Muscle of back (tissue), 13 donors: ENCODE measurements around the gene SH3GLB2. TPM values are rescaled to one million over a fixed set of nuclear protein-coding genes. Genes with fewer than 3 reads are reported as not detected.
A peak's percentile ranks its signal among the peaks of the same experiment; 100 is the strongest.

Experiments
- DNase-seq, 3 donors: peaks; one replicate each; pipeline versions ENCODE4 v3.0.0 to v3.0.0-alpha.2; 2013
- long read RNA-seq, 9 donors: transcript quantifications; one replicate each; lab custom pipeline, GENCODE V29; 2026
- polyA plus RNA-seq, 10 donors: library from polyadenylated mRNA; unstranded; fragments of 120-200 nt; gene quantifications; one replicate each; pipeline ENCODE4 v1.2.1, GENCODE V29; 2013; ENCODE audit not compliant: insufficient read length in 10 of 10

The SH3GLB2 gene
- 10 to 100 TPM; 49.6 to 69.2 (median 53.7) TPM for polyA plus RNA-seq
- long read RNA-seq, donor 1, transcript SH3GLB2-203 (11 exons, 2,982 nt) = major isoform, 9 of 10 reads
- long read RNA-seq, donor 1, partial matches to known transcripts = 0 of 10 reads
- long read RNA-seq, donor 1, other reads (novel, unspliced or antisense) = 0 of 10 reads
- long read RNA-seq, donor 2, transcript SH3GLB2-203 (11 exons, 2,982 nt) = major isoform, 12 of 12 reads
- long read RNA-seq, donor 2, partial matches to known transcripts = 0 of 12 reads
- long read RNA-seq, donor 2, other reads (novel, unspliced or antisense) = 0 of 12 reads
- long read RNA-seq, donor 3 = 0 reads
- long read RNA-seq, donor 4, full-length matches to known transcripts = 8 of 8 reads
- long read RNA-seq, donor 4, partial matches to known transcripts = 0 of 8 reads
- long read RNA-seq, donor 4, other reads (novel, unspliced or antisense) = 0 of 8 reads
- long read RNA-seq, donor 5, transcript SH3GLB2-203 (11 exons, 2,982 nt) = major isoform, 6 of 9 reads
- long read RNA-seq, donor 5, partial matches to known transcripts = 0 of 9 reads
- long read RNA-seq, donor 5, other reads (novel, unspliced or antisense) = 0 of 9 reads
- long read RNA-seq, donor 6, transcript SH3GLB2-203 (11 exons, 2,982 nt) = major isoform, 17 of 30 reads
- long read RNA-seq, donor 6, partial matches to known transcripts = 11 of 30 reads
- long read RNA-seq, donor 6, other reads (novel, unspliced or antisense) = 0 of 30 reads
- long read RNA-seq, donor 7, full-length matches to known transcripts = 5 of 11 reads
- long read RNA-seq, donor 7, partial matches to known transcripts = 6 of 11 reads
- long read RNA-seq, donor 7, other reads (novel, unspliced or antisense) = 0 of 11 reads
- long read RNA-seq, donor 8, transcript SH3GLB2-203 (11 exons, 2,982 nt) = major isoform, 6 of 6 reads
- long read RNA-seq, donor 8, partial matches to known transcripts = 0 of 6 reads
- long read RNA-seq, donor 8, other reads (novel, unspliced or antisense) = 0 of 6 reads
- long read RNA-seq, donor 9 = 0 reads

DNA sequence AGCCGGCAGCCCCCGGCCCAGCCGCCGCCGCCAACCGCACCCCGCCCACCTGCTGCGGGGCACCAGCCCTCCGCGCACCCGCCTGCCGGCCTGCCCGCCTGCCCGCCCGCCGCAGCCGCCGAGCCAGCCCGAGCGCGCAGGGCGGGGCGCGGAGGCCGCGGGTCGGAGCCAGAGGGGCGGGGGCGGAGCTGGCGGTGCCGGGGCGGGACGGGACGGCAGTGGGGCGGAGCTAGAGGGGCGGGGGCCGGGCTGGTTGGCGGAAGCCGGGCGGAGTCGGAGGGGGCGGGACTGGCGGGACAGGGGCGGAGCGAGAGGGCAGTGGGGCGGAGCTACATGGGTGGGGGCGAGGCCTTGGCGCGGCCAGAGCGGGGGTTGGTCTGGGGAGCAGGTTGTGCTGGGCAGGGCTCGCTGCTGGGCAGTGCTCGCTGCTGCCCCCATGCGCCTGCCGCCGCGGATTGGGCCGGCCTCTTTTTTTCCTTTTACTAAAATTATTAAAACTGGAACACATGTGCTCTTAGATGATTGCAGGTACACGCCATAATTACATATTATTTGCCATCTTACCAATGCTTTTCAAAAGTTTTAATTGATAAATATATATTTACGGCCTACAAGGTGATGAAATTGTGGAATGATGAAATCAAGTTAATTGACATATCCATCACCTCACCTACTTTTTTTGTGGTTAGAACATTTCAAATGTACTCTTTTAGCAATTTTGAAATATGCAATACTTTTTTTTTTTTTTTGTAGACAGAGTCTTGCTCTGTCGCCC, at the start of gene SH3GLB2:
SH3GLB2 (minus strand) TSS at position 140 of the 775 bp plus-strand sequence. CDS start 177 bp downstream, outside the sequence.
- peak; percentile 92 to 96 (median 95) for DNase-seq

DNA sequence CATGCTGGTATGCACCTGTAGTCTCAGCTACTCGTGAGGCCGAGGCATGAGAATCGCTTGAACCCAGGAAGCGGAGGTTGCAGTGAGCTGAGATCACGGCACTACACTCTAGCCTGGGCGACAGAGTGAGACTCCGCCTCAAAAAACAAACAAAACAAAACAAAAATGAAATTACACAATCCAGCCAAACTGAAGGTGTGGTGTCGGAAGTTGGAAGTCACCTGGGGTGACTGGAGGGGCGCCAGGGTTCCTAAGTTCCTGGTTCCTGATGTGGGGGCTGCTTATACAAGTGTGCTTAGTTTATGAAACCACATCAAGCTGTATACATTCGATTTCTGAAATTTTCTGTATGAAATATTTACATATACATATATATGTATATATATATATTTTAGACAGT, 49.1 kb upstream of the SH3GLB2 start:
- DNase-seq = no peak

DNA sequence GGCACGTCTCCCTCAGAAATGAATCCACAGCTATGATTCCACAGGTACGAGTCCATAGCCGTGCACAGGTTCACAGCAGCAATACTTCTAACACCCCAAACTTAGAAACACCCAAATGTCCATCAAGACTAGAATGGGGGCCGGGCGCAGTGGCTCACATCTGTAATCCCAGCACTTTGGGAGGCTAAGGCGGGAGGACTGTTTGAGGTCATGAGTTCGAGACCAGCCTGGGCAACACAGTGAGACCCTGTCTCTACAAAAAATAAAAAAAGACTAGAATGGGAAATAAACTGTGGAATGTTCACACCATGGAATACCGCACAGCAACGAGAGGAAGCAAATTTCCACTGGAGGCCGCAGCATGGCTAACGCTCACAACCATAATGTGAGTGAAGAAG, 48.5 kb upstream of the SH3GLB2 start:
- no peak for DNase-seq

DNA sequence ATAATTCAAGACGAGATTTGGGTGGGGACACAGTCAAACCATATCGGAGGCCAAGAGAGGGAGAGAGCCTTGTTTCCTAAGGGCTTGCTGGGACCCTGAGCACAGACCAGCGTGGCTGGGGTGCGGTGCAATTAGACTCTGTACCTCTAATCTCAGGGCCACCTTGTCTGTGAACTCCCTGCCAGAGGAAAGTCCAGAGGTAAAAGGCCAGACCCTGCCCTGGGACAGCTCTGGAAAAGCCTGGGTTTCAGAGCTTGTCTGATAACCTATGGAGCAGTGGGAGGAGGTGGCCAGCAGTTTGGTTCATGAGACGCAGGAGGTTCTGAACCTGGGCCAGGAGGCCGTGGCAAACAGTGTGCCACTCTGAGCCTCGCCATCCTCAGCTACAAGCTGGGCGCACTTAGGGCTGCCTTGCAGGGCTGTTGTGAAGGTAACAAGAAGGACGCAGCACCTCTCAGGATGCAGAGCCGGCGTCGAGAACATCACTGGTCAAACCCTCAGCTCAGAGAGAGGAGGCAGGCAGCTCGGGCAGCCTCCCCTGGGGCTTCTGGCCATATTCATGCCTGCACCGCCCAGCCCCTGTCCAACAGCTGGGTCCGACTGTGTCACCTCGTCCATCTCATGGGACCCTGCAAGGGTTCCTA, 48.0 kb upstream of the SH3GLB2 start:
- DNase-seq = no peak

DNA sequence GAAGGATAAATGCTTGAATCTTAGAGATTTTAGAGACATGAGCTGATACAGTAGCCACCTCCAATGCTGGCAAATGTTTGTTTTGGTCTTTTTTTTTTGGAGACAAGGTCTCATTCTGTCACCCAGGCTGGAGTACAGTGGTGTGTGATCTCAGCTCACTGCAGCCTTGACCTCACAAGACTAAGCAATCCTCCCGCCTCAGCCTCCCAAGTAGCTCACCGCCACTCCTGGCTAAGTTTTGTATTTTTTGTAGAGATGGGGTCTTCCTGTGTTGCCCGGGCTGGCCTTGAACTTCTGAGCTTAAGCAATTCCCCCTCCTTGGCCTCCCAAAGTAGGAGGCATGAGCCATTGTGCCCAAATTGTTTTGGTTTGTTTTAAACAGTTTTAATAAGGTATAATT, 46.0 kb upstream of the SH3GLB2 start:
- DNase-seq = no peak

DNA sequence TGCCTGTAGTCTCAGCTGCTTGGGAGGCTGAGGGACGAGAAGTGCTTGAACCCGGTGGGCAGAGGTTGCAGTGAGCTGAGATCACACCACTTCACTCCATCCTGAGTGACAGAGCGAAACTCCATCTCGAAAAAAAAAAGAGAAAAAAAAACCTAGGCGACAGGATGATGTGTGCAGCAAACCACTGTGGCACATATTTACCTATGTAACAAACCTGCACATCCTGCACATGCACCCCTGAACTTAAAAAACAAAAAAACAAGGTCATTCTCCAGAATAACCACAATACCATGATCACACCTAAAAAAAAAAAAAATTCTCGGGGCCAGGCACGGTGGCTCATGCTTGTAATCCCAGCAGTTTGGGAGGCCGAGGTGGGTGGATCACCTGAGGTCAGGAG, 45.3 kb upstream of the SH3GLB2 start:
- DNase-seq = no peak

DNA sequence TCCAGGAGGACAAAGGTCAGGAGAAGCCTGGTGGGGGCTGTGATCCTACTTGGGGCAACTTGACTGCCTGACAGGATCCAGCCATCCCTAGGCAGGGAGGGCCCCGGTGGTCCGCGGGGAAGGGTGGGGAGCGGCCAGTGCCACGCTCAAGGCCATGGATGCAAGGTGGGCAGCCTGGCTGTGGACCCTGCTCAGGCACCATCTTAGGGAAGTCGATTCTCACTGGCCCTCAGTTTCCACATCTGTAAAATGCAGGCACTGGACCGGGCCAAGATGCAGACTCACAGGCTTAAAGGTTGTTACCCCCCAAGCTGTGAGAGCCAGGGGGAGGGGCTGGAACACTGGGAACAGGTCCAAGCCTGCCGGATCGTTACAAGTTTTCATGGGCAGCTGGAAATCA, 44.0 kb upstream of the SH3GLB2 start:
- DNase-seq = no peak

DNA sequence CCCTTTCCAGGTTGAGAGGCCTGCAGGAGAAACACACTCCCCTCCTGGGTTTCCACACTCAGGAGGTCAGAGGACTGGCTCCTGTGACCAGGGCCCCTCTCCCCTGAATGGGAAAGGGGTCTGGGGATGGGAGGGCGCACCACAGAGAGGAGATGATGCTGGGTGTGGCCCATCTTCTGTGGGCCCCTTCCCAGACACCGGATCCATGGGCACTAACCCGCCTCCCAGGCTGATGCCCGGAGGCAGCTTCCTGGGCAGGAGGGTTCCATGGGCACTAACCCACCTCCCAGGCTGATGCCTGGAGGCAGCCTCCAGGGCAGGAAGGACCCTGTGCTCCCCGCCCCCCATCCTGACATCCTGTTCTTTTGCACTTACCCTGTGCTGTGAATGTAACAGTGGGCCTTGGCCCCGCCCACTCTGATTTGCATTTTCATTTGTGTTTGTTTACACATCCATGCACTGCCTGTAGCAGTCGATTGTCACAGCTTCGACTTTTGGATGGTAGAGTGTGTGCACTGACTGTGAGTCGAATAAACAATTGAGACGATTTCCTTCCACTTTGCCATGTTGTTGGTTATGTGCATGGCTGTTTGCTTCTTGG, 43.5 kb upstream of the SH3GLB2 start:
- no peak for DNase-seq

DNA sequence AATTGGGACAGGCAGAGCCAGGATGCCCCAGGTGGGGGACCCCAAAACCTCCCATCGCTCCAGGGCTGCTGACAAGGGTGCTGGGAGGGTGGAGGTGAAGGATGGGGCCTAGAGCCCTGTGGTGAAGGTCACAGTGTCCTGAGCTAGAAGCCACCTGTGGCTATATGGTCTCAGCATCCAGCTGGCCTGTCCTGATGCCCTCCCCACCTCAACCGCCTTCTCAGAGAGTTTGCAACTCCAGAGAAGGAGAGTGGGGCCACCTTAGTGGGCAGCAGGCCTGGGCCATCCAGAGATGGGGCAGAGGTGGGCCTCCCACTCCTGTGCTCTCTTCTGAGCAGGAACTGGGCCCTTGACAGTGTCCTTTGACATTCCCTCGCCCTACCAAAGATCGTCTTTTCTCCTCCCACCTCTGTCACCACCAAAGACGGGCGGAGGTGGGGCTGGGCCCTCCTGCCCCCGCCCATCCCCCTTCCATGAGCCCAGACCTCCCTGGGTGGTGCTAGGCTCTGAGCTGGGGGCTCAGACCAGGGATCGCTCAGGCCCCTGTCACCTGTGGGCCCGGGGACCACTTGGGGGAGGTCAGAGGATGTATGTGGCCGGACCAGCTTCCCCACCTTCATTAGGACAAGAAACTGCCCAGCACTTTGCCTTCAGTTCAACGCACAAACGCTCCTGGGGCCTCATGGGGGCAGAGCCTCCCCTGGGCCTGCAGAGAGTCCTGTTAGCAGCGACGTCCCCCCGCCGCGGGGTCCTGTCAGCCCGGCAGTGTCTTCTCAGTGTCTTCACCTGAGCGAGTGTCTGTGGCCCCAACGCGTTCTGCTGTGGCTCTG, 42.8 kb upstream of the SH3GLB2 start:
- DNase-seq = no peak

DNA sequence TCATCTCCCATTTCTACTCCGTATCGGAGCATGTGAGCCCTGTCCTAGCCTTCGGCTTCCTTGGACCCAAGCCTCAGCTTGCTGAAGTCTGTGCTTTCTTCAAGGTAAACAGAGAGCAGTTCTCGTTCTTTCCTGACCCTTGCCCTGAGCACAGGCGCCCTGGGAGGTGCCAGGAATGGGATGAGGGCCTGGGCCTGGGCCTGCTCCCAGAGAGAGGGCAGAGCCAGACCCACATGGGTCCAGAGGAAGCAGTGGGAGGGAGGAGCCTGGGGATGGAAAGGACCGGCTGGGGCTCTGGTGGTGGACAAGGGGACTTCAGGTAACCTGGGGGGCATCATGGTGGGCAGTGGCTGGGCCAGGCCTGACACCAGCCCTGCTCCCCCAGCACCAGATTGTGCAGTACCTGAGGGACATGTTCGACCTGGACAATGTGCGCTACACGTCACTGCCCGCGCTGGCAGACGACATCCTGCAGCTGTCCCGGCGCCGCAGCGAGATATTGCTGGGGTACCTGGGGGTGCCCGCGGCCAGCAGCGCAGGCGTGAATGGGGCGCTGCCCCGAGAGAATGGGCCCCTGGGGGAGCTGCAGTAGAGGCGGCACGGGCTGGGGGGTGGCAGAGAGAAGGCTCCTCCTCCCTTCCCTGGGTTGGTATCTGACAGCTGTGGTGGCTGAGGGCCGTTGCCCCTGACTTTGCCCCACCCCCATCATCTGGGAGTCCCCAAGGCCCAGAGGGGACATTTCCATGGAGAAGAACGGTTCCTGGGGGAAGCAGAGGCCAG, 41.9 kb upstream of the SH3GLB2 start:
- DNase-seq = no peak

DNA sequence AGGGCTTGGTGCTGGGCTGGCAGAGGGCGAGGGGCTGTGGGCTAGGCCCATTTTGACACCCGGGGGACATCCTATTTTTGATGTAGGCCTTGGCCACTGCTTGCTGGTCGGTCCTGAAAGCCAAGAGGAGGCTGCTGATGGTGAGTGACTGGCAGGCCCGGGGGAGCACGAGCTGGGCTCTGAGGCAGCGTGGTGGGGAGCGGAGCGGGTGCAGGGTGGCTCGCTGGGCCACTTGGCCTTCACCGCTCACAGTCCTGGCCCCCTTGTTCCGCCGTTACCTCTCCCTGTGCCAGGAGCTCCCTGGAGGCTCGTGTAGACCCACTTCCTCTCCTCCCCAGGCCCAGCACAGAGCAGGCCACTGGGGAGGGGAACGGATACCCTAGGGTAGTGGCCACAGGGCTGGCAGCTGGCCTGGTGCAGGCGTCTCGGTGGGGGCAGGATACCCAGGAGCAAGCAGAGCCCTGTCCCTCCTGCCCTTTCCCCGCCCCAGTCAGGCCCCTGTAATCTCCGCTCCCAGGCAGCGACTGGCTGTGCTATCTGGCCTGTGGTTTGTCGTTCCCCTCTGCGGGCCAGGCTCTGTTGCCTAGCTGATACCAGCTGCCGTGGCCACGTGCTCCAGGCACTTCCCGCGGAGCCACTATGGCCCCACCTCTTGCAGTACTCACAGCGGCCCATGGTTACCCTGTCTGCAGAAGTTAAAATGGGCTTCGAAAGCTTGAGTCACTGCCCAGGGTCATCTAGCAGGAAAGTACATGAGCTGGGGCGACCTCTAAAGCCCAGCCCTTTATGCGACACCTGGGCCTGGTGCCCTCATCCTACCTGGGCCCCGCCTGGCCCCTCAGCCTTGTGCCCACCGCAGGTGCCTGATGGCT, 41.1 kb upstream of the SH3GLB2 start:
- DNase-seq = peak; percentile 16 to 52 (median 31)

DNA sequence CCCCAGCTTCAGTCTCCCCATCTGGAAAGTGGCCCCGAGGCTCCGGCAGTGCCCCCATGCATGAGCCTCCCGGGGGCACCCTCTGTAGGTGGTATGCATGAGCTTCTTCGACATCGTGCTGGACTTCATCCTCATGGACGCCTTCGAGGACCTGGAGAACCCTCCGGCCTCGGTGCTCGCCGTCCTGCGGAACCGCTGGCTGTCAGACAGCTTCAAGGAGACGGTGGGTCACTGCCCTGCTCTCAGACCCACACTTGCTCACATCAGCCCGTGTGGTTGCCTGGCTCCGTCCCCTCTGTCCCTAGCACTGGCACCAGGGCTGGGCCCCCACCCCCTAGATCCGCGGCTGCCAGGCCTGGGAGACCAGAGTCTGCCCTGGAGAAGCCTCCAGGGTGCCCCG, 40.0 kb upstream of the SH3GLB2 start:
- DNase-seq = no peak

DNA sequence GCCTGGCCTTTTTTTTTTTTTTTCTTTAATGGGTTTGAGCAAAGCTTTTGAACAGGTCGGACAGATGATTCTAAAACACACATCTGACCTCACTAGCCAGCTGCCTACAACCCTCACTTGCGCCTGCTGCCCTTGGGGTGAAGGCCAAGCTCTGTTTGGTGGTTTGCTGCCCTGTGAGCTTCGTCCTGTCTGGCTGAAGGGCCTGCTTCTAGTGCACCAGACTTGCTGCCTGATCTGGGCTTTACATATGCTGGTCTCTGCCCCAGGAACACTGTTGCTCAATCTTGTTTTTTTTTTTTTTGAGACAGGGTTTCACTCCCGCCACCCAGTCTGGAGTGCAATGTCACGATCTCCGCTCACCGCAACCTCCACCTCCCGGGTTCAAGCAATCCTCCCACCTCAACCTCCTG, 36.4 kb upstream of the SH3GLB2 start:
- no peak for DNase-seq

DNA sequence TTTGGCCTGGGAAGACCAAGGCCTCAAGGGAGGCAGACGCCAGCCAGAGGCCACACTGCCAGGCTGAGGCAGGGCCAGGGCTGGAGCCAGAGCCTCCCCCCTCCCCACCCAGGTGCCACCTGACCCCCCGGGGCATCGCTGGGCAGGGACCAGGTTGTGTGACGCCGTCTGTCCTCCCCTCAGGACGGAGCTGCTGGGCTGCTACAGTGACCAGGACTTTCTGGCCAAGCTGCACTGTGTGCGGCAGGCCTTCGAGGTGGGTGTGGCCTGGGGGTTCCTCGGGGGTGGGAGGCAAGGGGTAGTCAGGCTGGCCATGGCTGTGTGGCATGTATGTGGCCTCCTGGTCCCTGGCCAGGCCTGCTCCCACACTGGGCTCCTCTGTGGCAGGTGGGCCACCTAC, 34.9 kb upstream of the SH3GLB2 start:
- DNase-seq = no peak

DNA sequence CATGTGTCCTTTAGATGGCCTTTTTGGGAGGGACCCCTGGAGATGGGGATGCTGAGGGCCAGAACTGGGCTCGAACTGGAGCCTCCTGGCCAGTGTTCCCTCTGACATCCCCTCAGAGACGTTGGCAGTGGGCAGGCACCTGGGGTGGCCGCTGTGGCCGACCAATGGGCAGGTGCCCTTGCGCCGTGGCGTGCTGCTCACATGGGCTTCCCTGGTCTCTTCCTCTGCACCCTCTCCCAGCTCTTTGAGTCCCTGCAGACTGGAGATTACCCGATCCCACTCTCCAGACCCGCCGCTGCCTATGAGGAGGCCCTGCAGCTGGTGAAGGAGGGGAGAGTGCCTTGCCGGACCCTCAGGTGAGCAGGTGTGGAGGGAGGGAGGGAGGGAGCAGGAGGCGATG, 32.9 kb upstream of the SH3GLB2 start:
- no peak for DNase-seq

DNA sequence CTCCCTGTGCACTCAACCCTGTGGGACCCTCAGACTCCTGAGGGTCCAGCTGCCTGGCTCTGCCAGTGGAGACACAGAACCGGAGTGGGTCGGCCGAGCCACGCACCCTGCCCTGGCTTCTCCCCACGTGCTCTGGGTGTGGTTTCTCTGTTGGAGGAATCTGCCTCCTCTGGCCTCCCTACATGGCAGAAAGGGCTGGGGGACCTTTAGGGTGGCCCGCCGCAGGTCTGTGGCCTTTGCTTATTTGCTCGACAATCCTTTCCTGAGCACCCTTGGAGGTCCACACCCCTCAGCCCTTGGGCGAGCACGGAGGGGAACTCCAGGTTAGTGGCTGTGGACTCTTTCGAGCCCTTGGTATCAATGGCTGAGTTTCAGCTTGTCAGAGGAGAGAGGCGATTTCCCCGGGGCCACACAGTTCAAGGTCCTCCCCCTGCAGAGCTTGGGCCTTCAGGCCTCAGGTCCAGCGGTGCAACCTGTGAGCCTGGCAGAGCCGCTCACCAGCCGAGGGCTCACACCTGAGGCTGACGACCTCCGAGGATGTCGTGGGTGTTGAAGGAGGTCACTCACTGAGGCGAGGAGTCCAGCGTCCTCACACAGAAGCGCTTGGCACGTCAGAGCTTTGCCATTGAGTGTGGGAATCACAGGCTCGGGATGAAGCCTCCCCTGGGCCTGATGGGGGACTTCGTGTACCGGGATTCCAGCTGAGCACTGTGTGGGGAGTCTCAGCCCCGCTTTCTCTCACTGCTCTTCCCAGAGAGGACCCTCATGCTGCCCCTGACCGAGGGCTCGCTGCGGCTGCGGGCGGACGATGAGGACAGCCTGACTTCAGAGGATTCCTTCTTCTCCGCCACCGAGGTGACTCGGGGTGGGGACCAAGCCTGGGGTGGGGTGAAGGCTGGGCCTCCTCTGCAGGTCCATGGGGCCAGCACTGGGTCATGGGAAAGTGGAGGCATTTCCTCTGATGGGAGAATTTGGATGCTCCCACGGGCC, 32.0 kb upstream of the SH3GLB2 start:
- no peak for DNase-seq
